HG03103 (cell line): ENCODE measurements around the gene GRM7.

ENCODE experiments used
- ATAC-seq: cut with Tn5 transposase; IDR thresholded peaks from one replicate; pipeline ENCODE4 v1.9.1; 2021; ENCODE audit warnings: low read depth; ENCODE audit not compliant: unreplicated experiment

Gene GRM7

GRCh38 chr3:7290077-7290825 is 429.3 kb downstream of the GRM7 start:
- no peak for ATAC-seq

DNA sequence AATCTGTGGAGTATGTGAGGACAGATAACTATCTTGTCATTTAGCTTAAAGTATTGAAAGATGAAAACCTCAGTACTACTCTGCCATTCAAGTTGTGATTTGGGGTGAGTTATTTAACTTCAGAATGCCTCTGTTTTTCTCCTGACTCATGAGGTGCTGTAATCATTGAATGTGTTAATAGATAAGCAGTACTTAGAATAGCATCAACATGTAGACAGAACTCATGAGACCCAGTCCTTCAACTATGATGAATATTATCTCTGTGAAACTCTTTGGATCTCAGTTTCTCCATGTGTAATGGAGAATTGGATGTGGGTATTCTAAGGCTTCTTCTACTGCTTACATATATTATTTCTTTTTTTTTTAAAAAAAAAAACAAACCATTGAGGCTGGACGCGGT is 431.4 kb downstream of the GRM7 start:
- ATAC-seq = no peak

DNA sequence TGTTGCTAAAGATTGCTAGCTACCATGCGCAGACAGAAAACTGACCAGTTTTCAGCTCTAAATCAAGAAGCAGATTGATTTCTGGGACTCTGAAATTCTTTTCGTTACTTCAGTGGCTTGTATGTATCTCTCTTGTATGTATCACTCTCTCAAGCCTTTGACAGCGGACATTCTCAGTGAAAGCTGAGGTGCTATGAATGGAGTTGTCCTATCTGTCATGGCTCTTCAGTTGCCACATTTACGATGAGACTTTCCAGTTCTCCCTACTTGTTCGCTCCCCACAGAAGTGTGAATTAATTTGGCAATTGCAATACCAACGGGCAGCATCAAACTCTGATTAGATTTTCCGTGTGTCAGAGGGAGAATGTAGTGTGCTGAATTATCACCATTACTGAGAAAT is 432.4 kb downstream of the GRM7 start:
- no peak for ATAC-seq

DNA sequence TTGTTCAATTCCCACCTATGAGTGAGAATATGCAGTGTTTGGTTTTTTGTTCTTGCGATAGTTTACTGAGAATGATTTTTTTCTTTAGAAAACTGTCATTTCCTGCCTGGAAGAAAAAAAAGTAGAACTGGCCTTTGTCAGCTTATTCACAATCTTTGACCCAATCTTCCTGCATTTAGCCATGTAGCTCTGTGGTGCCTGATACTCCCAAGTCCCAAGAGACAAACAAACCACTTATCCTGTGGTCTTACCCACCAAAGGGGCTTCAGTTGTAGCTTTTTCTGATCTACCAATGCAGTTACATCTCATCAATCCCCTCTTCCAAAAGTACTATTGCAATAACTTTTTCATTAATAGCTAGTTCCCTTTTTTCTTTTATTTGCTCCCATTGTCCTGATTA is 444.6 kb downstream of the GRM7 start:
- ATAC-seq = no peak

DNA sequence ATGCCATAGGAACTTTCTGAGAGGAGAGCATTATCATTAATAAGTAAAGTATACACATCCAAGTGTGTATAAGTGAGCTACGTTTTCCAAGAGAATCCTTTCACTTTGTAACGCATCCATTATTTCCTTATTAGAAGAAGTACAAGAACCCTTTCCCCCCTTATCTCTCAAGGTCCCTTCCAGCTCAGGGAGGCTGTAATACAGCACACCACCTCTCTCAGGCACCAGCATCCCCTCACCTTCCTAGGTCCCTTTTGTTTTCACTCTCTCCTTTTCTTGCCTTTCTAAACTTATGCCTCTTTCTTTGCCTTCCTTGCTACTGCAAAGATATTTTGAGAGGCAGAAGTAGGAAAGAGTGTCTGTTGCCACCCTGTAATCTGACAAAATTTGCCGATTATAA is 446.0 kb downstream of the GRM7 start:
- ATAC-seq = no peak

DNA sequence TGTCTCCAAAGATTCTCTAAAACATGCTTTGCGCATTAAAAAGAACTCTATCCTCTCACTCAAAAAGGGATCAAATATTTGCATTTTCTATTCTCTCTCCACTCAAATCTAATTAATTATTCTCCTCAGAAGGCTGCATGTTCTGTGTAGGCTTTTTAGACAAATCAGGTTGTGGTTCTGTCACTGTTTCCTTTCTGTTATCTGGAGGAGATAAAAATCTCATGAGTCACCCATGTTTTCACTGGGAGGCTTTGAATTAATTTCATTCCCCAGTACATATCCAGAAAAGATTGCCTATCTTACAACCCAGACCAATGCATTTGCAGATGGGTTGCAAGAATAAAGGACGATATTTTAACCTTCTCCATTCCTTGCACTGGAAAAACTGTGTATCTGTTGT is 446.5 kb downstream of the GRM7 start:
- ATAC-seq = no peak

- ATAC-seq = no peak
Measured at GRCh38 chr3:7309641-7310102, 448.8 kb downstream of the GRM7 start.

DNA sequence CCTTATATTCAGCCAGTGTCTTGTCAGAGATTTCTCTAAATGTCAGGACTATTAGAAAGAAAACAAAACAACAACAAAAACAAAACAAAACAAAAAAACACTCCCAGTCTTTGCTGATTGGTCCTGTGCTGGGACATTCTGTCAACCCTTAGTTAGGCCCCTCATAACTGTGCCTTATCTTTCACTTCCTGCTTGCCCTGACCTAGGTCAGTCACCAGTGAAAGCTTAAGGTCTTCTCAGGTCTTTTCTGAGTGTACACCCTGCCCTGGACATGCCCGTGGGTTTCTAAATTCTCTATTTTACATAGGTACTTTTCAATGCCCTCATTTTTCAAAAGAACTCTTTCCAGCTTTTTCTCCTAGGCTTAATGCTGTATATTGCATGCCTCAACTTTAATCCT is 454.1 kb downstream of the GRM7 start:
- no peak for ATAC-seq

DNA sequence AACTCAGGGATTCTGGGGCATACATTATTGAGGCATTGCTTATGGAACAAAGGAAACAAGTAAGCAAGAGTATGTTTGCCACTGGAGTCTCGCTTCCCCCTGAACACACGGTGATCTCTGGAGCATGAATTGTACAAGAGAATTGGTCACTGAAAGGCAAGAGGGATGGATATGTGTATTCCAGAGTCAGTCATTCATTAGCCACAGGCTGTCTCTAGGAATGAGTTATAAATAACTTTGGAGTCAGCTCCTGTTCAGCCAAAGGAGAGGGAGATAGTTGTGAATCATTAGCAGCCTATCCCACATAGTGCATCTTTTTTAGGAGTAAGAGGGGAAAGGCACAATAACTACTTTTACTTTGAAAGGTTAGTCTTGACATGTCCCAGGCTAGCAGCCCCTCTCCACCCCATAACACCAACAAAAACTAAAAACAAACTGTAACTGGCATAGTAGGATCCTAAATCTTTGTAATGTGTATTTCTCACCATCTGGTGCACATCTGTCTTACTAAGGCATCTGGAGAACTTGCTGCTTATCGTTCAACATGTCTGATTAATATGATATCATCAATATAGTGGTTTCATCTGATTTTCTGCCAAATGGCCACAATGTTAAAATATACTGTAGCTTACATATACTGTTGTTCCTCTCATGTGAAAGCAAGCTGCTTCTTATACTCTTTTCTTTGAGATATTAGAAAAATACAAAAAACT is 462.2 kb downstream of the GRM7 start:
- ATAC-seq = no peak

GRCh38 chr3:7328339-7328738 is 467.4 kb downstream of the GRM7 start:
- ATAC-seq = no peak

DNA sequence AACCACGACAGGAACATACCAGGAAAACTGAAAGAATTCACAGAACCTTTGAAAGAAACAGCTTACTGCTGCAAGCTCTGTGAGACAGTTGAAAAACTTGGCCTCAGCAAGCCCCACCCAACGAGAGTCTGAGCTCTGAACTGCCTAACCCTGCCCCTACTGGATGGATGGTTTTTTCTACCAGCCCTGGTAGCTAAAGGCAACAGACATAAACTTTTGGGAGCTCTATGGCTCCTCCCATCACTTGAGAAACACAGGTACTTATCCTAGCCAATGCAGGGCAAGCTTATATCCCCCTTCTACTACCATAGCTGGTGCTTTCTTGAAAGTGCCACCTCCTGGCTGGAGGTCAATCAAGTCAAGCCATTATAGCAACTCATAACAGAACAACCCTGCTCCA is 471.8 kb downstream of the GRM7 start:
- no peak for ATAC-seq

- ATAC-seq = no peak
Measured at GRCh38 chr3:7333125-7333524, 472.2 kb downstream of the GRM7 start.

DNA sequence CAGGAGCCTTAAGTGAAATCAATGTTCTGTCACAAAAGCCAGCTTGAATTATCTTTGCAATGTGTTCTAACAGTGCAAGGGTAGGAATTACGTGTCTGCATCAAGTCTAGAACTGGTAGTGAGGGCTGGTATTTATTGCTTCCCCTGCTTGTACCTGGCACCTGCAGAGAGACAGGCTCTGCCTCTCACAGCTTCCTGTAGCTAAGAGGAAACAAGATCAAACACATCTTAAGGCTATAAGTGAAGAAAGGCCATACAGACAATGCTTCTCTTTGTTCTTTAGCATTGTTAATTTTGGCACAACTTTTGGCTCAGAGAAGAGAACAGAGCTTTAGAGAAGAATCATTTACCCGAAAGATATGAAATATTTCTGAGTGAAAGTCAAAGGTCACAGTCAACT is 479.9 kb downstream of the GRM7 start:
- no peak for ATAC-seq

DNA sequence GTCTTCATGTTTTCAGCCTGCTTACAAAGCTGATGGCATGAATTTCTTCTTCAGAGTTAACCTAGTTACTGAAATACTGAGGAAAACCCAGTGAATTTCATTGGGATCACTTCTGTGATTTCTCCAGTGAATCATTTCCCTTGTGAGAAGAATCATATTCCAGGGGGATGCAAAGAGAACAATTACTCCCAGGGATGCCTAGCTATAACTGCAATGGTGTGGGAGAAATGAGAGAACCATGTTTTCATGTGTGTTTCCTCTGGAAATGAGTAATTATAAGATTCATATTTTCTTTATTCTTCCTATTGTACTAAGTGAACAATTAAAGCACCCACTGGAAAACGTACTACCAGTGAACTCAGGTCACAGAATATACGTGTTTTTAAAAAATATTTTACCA is 485.4 kb downstream of the GRM7 start:
- ATAC-seq = no peak

- ATAC-seq = no peak
Measured at GRCh38 chr3:7357101-7357500, 496.2 kb downstream of the GRM7 start.

DNA sequence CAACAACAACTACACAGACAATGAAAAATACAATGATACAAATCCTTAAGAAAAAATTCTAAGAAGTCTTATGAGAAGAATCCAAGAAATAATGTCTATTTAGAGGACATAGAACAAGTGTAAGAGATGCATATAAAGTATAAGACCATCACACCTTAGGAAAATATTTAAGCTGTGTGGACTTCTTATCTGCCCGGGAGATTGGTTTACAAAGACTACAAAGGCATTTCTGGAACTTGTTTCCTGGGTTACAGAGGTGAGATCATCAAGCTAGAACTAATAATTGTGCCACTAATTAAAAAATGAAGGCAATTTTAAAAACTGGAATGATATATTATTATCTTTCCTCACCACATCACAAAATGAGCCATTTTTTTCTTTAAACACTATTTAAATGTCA is 507.1 kb downstream of the GRM7 start:
- no peak for ATAC-seq

DNA sequence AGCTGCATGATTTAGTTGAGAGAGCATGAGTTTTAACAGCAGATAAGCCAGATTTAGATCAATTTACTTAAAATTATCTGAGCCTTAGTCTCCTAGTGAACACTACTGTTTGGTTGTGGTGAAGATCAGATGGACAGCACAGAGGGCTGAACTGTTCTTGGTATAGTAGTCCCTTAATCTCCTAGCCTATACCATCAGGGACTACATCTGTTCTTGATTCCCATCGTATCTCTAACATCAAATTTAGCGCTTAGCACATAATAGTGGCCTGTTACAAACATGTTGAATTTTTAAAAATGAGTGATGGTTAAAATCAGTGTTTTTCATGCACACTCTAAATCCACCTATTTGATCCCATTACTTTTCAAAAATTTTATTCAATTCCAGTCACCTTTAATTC is 507.7 kb downstream of the GRM7 start:
- no peak for ATAC-seq

DNA sequence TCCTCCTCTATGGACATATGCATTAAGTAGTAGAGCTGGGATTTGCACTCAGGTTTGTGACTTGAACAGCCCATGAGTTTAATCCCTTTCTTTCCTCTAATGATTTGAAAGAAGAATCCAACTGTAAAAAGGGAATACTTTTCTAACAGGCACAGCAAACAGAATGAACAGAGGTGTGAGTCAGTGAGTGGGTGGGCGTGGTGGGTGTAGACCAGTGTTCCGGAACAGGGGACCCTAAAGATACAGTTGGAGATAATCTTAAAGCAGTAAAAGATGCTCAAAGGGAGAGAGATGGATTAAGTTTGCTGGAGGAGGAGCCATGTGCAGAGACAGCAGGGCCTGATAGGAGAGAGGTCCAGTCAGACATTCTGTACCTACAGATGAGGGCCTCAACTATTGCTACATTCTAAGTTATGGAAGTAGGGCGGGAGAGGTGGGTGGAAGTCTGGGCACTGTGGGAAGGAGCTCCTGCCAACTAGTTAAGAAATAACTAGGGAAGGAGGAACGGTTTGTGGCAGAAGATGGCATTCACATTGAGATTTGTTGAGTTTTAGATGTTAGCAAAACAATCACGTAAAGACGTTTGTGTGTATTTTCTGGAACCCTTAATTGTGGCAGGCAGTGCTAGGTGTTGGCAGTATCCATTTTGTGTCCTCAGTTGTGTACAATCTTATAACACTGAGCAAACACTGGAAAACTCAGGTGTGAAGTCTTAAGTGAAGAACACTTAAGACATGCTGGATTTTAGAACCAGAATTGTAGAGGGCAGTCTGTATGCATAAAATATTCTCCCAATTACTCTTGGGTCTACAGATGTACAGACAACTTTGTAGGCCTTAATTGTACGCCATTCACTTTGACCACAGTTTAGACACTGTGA is 511.0 kb downstream of the GRM7 start:
- no peak for ATAC-seq

DNA sequence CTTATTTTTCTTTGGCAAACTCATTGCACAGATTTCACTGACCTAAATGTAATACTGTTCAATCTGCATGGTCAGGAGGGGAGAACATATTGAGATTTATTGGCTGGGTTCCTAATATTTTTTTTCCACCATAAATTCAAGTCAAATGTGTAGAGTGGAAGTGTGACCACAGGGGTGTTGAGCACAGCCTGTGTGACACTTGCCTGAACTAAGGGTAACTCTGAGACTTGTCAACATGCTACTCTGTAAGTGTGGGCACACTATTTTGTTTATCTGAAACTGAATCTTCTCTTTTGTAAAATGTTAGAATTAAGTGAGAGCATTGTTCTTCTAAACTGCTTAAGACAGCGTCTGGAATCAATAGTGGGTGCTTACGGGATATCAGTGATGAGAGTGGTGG is 516.2 kb downstream of the GRM7 start:
- ATAC-seq = no peak

GRCh38 chr3:7381741-7382140 is 520.8 kb downstream of the GRM7 start:
- ATAC-seq = no peak

DNA sequence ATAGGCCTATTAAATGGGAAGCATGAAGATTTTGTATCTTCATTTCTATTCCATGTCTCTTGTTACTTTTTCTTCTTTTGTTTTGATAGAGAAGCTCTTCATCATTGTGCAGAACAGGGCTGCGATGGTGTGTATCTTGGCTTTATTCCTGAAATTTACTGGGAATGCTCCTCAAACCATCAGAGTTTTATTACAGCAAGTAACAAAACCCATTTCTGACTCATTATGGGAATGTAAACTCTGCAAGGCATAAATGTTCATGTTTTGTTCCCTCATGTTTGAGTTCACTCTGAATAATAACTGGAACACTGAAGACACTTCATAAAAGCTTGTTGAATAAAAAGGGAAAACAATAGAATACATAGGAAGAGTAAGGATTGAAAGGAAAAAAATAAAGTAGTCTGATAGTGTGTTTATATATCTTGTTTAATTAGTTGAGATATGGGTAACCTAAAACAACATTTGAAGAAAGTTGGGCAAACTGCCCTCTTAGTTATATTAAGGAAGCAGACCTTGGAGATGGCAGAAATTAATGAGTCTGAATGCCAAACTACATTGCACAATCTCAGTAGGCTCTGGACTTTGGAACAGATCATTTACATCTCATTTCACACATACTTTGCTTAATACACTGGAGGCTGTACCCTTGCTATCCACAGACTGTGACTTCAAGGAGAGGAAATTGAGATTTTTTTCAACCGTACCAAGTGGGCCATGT is 521.5 kb downstream of the GRM7 start:
- no peak for ATAC-seq
